Tibial artery (tissue), 4 donors: ENCODE data around the gene TIPARP.

Experiments used
- DNase-seq, 2 donors: peaks; one replicate each; pipeline ENCODE4 v3.0.0-alpha.2; 2019
- H3K27ac ChIP-seq, 2 donors: fragments of 200-600 bp; sonication (generic) in 1 of 2; 1 replicate in 1 of 2; 2 replicates in 1 of 2; pipeline ENCODE4 v1.5.1; 2018 to 2019; ENCODE audit warnings: mild to moderate bottlenecking in 1 of 2
- H3K27me3 ChIP-seq, 2 donors: fragments of 200-600 bp; sonication (generic) in 1 of 2; one replicate each; pipeline versions ENCODE4 v1.5.1 to v1.6.0; 2016 to 2019
- H3K36me3 ChIP-seq, 3 donors: fragments of 200-600 bp; sonication (generic) in 2 of 3; one replicate each; pipeline ENCODE4 v1.5.1; 2016 to 2019; ENCODE audit warnings: mild to moderate bottlenecking in 2 of 3
- H3K4me1 ChIP-seq, 4 donors: fragments of 200-600 bp; sonication (generic) in 2 of 4; 1 replicate in 3 of 4; 2 replicates in 1 of 4; pipeline ENCODE4 v1.5.1; 2016 to 2019
- H3K4me3 ChIP-seq, 2 donors: fragments of 200-600 bp; sonication (generic) in 1 of 2; 1 replicate in 1 of 2; 2 replicates in 1 of 2; pipeline ENCODE4 v1.5.1; 2018 to 2019; ENCODE audit warnings: mild to moderate bottlenecking in 2 of 2
- H3K9me3 ChIP-seq, 3 donors: fragments of 200-600 bp; sonication (generic) in 1 of 3; one replicate each; pipeline ENCODE4 v1.5.1; 2016 to 2019
- intact Hi-C: fragments of 100-400 bp; cut with DNase I; formaldehyde crosslinking; loops from one replicate; pipeline ENCODE4 v1.15.0; 2023; ENCODE audit warnings: low total_unique reads
- TF ChIP-seq, protein P1 (sequence below), 2 experiments: fragments of 200-600 bp in 1 of 2; fragments of 450-650 bp in 1 of 2; IDR thresholded peaks; one replicate each; pipeline ENCODE4 v1.5.1; 2017 to 2019; ENCODE audit warnings: antibody characterized with exemption in 2 of 2, mild to moderate bottlenecking in 1 of 2, moderate library complexity in 1 of 2

Gene TIPARP

DNA sequence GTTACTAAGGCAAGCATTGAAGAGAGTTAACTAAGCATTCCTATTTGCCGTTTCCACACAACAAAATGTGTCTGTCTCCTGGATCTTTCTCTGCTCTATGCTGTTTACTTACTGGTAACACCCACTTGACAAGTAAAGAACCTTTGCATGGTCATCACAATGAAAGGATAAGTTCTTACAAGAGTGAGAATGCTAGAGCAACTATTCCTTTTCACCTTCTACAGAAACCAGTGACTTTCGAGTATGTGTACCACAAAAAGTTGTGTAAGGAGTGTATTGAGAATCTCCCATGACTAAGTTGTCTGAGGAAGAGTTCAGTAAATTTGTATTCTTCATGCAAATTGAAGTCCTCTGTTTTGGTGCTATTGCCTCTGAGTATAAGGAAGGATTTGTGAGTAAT, 10.8 kb downstream of the TIPARP start:
- Histone ChIP-seq H3K4me3 (no peak overlapping the region), H3K36me3 (peaks cover 0 to 8% (median 0%) of the 10 kb centered on the region in 3 donors), H3K27me3 (no peaks in the 10 kb centered on the region), H3K4me1 (peaks cover 0 to 96% (median 33%) of the 10 kb centered on the region in 4 donors), H3K27ac (no peak overlapping the region), H3K9me3 (no peaks in the 10 kb centered on the region)
- no peak for DNase-seq
- TF ChIP-seq, protein P1, sequence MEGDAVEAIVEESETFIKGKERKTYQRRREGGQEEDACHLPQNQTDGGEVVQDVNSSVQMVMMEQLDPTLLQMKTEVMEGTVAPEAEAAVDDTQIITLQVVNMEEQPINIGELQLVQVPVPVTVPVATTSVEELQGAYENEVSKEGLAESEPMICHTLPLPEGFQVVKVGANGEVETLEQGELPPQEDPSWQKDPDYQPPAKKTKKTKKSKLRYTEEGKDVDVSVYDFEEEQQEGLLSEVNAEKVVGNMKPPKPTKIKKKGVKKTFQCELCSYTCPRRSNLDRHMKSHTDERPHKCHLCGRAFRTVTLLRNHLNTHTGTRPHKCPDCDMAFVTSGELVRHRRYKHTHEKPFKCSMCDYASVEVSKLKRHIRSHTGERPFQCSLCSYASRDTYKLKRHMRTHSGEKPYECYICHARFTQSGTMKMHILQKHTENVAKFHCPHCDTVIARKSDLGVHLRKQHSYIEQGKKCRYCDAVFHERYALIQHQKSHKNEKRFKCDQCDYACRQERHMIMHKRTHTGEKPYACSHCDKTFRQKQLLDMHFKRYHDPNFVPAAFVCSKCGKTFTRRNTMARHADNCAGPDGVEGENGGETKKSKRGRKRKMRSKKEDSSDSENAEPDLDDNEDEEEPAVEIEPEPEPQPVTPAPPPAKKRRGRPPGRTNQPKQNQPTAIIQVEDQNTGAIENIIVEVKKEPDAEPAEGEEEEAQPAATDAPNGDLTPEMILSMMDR (IDR thresholded peaks at IDR 0.05), result no peak
- intact Hi-C loops, result no loop called here

DNA sequence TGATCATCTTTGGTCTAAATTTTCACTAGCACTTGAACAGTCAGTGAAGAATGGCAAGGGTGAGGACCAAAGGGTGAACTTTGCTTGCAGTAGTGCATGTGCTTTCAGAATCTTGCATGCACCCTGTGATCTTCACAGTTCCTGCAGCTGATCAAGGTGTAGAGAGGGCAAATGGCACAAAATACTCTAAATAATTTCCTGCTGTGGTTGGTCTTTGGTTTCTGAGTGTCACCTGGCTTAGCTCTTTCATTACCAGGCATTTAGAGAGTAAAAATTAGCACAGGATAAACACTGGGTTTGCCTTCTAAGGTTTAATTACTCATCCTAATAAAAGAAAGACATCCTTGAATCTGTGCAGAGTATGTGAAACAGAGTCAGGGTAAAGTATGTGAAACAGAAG, 11.4 kb downstream of the TIPARP start:
- H3K4me3 ChIP-seq, result no peak overlapping the region
- TF ChIP-seq, protein P1 (IDR thresholded peaks at IDR 0.05), result no peak
- peaks cover 0 to 3% (median 0%) of the 10 kb centered on the region in 3 donors for H3K36me3 ChIP-seq
- H3K27me3 ChIP-seq, result no peaks in the 10 kb centered on the region
- peaks cover 0 to 95% (median 31%) of the 10 kb centered on the region in 4 donors for H3K4me1 ChIP-seq
- no peak overlapping the region for H3K27ac ChIP-seq
- no peaks in the 10 kb centered on the region for H3K9me3 ChIP-seq
- no peak for DNase-seq
- intact Hi-C loops, result no loop called here

DNA sequence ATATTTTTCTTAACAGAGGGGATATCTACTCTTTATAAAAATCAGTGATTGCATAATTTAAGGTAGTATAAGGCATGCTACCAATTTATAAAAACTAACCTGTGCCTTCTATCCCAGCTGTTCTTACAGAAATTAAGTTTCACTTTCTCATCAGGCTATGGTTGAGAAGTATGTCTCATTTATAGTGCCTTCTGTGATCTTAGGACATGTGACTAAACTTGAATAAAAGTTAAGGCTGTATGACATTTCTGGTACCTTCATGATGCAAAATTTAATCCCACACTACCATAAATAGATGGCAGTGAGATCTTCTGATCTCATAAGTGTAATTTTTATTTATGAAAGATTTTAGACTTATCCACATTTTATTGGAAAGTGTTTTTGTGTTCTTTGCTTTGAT, 12.6 kb downstream of the TIPARP start:
- peaks cover 0 to 95% (median 35%) of the 10 kb centered on the region in 4 donors for H3K4me1 ChIP-seq
- no peaks in the 10 kb centered on the region for H3K9me3 ChIP-seq
- H3K27me3 ChIP-seq, result no peaks in the 10 kb centered on the region
- TF ChIP-seq, protein P1 (IDR thresholded peaks at IDR 0.05), result no peak
- no peak for DNase-seq
- no peak overlapping the region for H3K4me3 ChIP-seq
- H3K27ac ChIP-seq, result no peak overlapping the region
- H3K36me3 ChIP-seq, result no peaks in the 10 kb centered on the region
- intact Hi-C loops, result no loop called here

DNA sequence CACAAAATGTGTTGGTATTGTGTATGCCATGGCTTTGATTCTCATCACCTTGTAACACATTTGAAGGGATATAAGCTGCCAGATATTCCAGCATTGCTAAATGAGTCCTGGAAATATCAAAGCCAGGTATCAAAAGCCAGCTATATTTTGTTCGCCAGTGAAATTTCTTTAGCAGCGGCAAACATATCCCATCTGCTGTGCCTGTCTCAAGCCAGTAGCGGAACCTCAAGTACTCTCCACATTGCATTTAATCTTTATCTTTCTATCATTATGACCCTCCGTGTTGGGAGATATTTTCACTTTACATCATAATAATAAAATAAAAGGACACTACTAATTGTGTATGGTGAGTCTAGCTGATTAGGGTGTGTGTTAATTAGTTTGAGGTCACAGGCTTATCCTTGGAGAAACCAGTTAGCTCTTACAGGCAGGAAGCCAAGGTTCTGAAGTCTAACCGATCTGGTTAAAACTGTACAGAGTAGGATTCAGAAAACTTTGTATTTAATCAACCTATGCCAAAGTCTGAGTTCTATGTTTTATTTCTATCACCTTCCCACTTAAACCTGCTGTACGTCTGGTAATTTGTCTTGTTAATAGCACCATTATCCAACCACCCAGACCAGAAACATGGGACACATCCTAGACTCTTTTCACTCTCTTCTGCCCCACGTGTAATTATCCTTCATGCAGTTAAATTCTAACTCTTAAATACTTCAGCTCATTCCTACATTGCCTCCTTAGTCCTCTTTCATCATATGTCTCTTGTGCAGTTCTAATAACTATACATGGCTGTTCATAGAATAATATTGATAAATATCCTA, 14.5 kb downstream of the TIPARP start:
- Histone ChIP-seq H3K9me3 (no peaks in the 10 kb centered on the region), H3K36me3 (no peaks in the 10 kb centered on the region), H3K27ac (no peak overlapping the region), H3K27me3 (no peaks in the 10 kb centered on the region), H3K4me3 (no peak overlapping the region), H3K4me1 (peaks cover 0 to 94% (median 38%) of the 10 kb centered on the region in 4 donors)
- DNase-seq, result no peak
- TF ChIP-seq, protein P1 (IDR thresholded peaks at IDR 0.05), result no peak
- intact Hi-C loops, result no loop called here

DNA sequence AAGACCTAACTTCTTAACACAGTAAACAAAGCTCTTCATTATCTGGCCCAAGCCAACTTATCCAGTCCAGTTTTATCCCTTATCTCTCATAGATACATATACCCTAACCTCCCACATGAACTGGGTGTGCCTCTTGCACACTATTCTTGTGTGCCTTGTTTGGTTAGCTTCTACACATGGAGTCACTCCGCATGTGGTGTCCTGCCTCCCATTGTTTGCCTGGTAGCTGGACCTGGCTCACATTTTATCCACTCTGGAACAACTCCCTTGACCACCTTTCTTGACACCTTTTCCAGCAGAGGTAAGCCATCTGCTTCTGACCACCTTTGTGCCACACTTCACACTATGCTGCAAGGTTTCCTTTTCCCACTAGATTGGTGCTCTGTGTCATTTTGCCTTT, 15.2 kb downstream of the TIPARP start:
- Histone ChIP-seq H3K36me3 (peaks cover 0 to 8% (median 4%) of the 10 kb centered on the region in 3 donors), H3K27ac (no peak overlapping the region)
- intact Hi-C loops, result no loop called here

More for the DNA sequence above, 15.2 kb downstream of the TIPARP start:
- TF ChIP-seq, protein P1 (IDR thresholded peaks at IDR 0.05), result no peak
- no peak overlapping the region for H3K4me3 ChIP-seq
- no peak for DNase-seq
- peaks cover 0 to 86% (median 35%) of the 10 kb centered on the region in 4 donors for H3K4me1 ChIP-seq
- no peaks in the 10 kb centered on the region for H3K9me3 ChIP-seq
- H3K27me3 ChIP-seq, result no peaks in the 10 kb centered on the region
